Measurements from ENCODE around the gene ZNF165.

Gene ZNF165

DNA sequence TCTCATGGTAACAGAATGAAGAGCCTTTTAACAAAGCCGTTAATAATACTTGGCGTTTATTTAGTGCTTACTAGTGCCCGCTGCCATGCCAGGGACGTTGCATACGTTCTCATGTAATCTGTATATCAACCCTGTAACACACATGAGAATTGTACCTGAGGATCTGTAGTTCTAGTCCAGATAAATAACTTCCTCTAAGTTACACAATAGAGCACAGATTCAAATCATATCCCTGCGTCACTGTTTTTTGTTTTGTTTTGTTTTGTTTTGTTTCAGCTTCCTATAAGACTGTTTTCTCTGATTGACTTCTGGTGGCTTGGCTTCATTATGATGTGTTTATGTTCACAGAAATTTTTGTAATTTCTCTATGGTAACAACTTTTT, 44.6 kb downstream of the ZNF165 start:
- TF ChIP-seq, protein P1, sequence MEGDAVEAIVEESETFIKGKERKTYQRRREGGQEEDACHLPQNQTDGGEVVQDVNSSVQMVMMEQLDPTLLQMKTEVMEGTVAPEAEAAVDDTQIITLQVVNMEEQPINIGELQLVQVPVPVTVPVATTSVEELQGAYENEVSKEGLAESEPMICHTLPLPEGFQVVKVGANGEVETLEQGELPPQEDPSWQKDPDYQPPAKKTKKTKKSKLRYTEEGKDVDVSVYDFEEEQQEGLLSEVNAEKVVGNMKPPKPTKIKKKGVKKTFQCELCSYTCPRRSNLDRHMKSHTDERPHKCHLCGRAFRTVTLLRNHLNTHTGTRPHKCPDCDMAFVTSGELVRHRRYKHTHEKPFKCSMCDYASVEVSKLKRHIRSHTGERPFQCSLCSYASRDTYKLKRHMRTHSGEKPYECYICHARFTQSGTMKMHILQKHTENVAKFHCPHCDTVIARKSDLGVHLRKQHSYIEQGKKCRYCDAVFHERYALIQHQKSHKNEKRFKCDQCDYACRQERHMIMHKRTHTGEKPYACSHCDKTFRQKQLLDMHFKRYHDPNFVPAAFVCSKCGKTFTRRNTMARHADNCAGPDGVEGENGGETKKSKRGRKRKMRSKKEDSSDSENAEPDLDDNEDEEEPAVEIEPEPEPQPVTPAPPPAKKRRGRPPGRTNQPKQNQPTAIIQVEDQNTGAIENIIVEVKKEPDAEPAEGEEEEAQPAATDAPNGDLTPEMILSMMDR (IDR thresholded peaks at IDR 0.05; ENCODE audit: low read length), result no peak
- TF ChIP-seq EZH2phosphoT487 (IDR thresholded peaks at IDR 0.05; ENCODE audit: low read length) (no peak), EZH2 (optimal IDR thresholded peaks at IDR 0.05; ENCODE audit: low read depth, low read length) (no peak)
- peak overlapping the region; percentile 55; the same call in 1 of the 2 replicates for H3K27ac ChIP-seq (ENCODE audit: low read length)
- peaks cover 15% of the 10 kb centered on the region for H3K4me1 ChIP-seq (ENCODE audit: low read length)
- peaks cover 49% of the 10 kb centered on the region for H3K79me2 ChIP-seq (ENCODE audit: low read length)
- H3K9ac ChIP-seq (ENCODE audit: low read length), result peak overlapping the region; percentile 60; the same call in 1 of the 2 replicates
- no peaks in the 10 kb centered on the region for H3K27me3 ChIP-seq (replicated peaks; ENCODE audit: insufficient read depth, low read length)
- H3F3A ChIP-seq (ENCODE audit: insufficient read depth, low read length), result peaks cover 10% of the 10 kb centered on the region
- peak overlapping the region; percentile 74 for H3K4me3 ChIP-seq (ENCODE audit: low read length)
- H3K36me3 ChIP-seq (replicated peaks; ENCODE audit: insufficient read depth, low read length), result no peaks in the 10 kb centered on the region; the same call in 1 of the 2 replicates
- H3K9me3 ChIP-seq (replicated peaks; ENCODE audit: insufficient read depth, low read length), result no peaks in the 10 kb centered on the region
- DNase-seq, result no peak
- peak overlapping the region; percentile 93 for H3K4me2 ChIP-seq (ENCODE audit: low read depth, low read length)
- no peaks in the 10 kb centered on the region for H4K20me1 ChIP-seq (ENCODE audit: insufficient read depth, low read length)
- H2AFZ ChIP-seq (ENCODE audit: low read length), result peak overlapping the region; percentile 87
- no peaks in the 10 kb centered on the region for H3K9me2 ChIP-seq (replicated peaks; ENCODE audit: insufficient read depth, low read length)

DNA sequence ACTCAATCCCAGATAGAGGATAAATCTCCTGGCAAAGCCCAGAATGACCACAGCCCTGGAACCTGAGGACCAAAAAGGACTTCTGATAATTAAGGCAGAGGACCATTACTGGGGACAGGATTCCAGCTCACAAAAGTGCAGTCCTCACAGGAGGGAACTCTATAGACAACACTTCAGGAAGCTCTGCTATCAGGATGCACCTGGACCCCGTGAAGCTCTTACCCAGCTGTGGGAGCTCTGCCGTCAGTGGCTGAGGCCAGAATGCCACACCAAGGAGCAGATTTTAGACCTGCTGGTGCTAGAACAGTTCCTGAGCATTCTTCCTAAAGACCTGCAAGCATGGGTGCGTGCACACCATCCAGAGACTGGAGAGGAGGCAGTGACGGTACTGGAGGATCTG, 45.0 kb downstream of the ZNF165 start:
- TF ChIP-seq EZH2phosphoT487 (IDR thresholded peaks at IDR 0.05; ENCODE audit: low read length), result no peak
- TF ChIP-seq, protein P1 (IDR thresholded peaks at IDR 0.05; ENCODE audit: low read length), result no peak
- TF ChIP-seq EZH2 (optimal IDR thresholded peaks at IDR 0.05; ENCODE audit: low read depth, low read length), result no peak
- peak overlapping the region; percentile 93 for H3K4me2 ChIP-seq (ENCODE audit: low read depth, low read length)
- H2AFZ ChIP-seq (ENCODE audit: low read length), result 0 out of 2 replicates have a peak overlapping the region, but pooled peaks have one; percentile 87
- DNase-seq, result no peak
- H4K20me1 ChIP-seq (ENCODE audit: insufficient read depth, low read length), result no peaks in the 10 kb centered on the region
- no peaks in the 10 kb centered on the region; the same call in 1 of the 2 replicates for H3K36me3 ChIP-seq (replicated peaks; ENCODE audit: insufficient read depth, low read length)
- H3K27me3 ChIP-seq (replicated peaks; ENCODE audit: insufficient read depth, low read length), result no peaks in the 10 kb centered on the region
- peaks cover 53% of the 10 kb centered on the region for H3K79me2 ChIP-seq (ENCODE audit: low read length)
- H3K9ac ChIP-seq (ENCODE audit: low read length), result peak overlapping the region; percentile 60; the same call in 1 of the 2 replicates
- H3F3A ChIP-seq (ENCODE audit: insufficient read depth, low read length), result peaks cover 10% of the 10 kb centered on the region
- H3K9me2 ChIP-seq (replicated peaks; ENCODE audit: insufficient read depth, low read length), result no peaks in the 10 kb centered on the region
- peak overlapping the region; percentile 74 for H3K4me3 ChIP-seq (ENCODE audit: low read length)
- peak overlapping the region; percentile 55; the same call in 1 of the 2 replicates for H3K27ac ChIP-seq (ENCODE audit: low read length)
- H3K9me3 ChIP-seq (replicated peaks; ENCODE audit: insufficient read depth, low read length), result no peaks in the 10 kb centered on the region
- H3K4me1 ChIP-seq (ENCODE audit: low read length), result peaks cover 15% of the 10 kb centered on the region

DNA sequence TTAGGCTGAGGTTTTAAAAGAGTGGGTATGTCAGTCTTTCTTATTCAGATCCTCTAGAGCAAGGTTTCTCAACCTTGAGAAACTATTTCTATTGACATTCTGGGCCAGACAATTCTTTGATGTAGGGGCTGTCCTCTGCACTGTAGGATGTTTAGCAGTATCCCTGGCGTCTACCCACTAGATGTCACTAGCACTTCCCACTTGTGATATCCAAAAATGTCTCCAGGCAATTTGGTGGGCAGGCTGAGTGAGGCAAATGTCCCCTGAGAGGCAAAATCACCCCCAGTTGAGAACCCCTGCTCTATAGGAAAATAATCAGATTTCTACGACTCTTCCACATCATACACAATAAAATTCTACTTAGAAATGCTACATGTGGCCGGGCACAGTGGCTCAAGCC, 53.6 kb downstream of the ZNF165 start:
- Histone ChIP-seq H3K36me3 (replicated peaks; ENCODE audit: insufficient read depth, low read length) (no peaks in the 10 kb centered on the region; the same call in 1 of the 2 replicates), H3K4me1 (ENCODE audit: low read length) (peaks cover 18% of the 10 kb centered on the region), H3K79me2 (ENCODE audit: low read length) (peaks cover 66% of the 10 kb centered on the region), H4K20me1 (ENCODE audit: insufficient read depth, low read length) (no peaks in the 10 kb centered on the region), H3K4me3 (ENCODE audit: low read length) (no peak overlapping the region), H3K27me3 (replicated peaks; ENCODE audit: insufficient read depth, low read length) (no peaks in the 10 kb centered on the region), H3K4me2 (ENCODE audit: low read depth, low read length) (no peak overlapping the region), H3F3A (ENCODE audit: insufficient read depth, low read length) (peaks cover 13% of the 10 kb centered on the region), H3K27ac (ENCODE audit: low read length) (no peak overlapping the region), H3K9me2 (replicated peaks; ENCODE audit: insufficient read depth, low read length) (no peaks in the 10 kb centered on the region), H3K9me3 (replicated peaks; ENCODE audit: insufficient read depth, low read length) (no peaks in the 10 kb centered on the region), H3K9ac (ENCODE audit: low read length) (no peak overlapping the region), H2AFZ (ENCODE audit: low read length) (no peak overlapping the region)
- DNase-seq, result peak; percentile 38
- TF ChIP-seq, protein P1 (IDR thresholded peaks at IDR 0.05; ENCODE audit: low read length), result peak; percentile 46
- no peak for TF ChIP-seq EZH2 (optimal IDR thresholded peaks at IDR 0.05; ENCODE audit: low read depth, low read length)

Measured in MM.1S (cell line).